BJ (cell line): Measurements from ENCODE around the gene FRMD5. TPM values are rescaled to one million over a fixed set of nuclear protein-coding genes. Genes with fewer than 3 reads are reported as not detected.
"Not testable (repeated sequence)": the region's sequence is repeated elsewhere in the genome, so short reads cannot be mapped to it uniquely, and the experiment has no call there.

Experiments
- CTCF ChIA-PET: fragments of 350-600 bp; formaldehyde crosslinking; extraction: SDS; loops from one replicate; lab custom pipeline; 2021; ENCODE audit warnings: antibody characterized with exemption, inconsistent platforms; lab: Yijun Ruan, JAX
- POLR2A ChIA-PET: fragments of 300-600 bp; sonication (Branson Sonifier 250); formaldehyde crosslinking; extraction: SDS; loops from one replicate; lab custom pipeline; 2021; ENCODE audit warnings: antibody characterized with exemption; lab: Charles Lee
- DNase-seq: peaks from one replicate; pipeline ENCODE4 v3.0.0-alpha.2; 2011; ENCODE audit warnings: low read depth
- H3K27me3 ChIP-seq: 2 replicates; pipeline ENCODE4 v1.6.0; 2011; ENCODE audit warnings: low read length; ENCODE audit not compliant: control insufficient read depth, insufficient read depth
- H3K36me3 ChIP-seq: 2 replicates; pipeline ENCODE4 v1.5.1; 2011; ENCODE audit warnings: low read length; ENCODE audit not compliant: control insufficient read depth, insufficient read depth
- H3K4me3 ChIP-seq: 2 replicates; pipeline ENCODE4 v1.5.1; 2011; ENCODE audit warnings: low read depth, mild to moderate bottlenecking, control low read depth, low read length
- polyA minus RNA-seq: library from RNA; depleted of rRNA, polyadenylated mRNA; stranded (reverse); fragments of >200 nt; gene quantifications from 2 replicates; pipeline ENCODE4 v1.2.3, GENCODE V29; 2011; rRNA and poly(A)+ RNA removed
- polyA plus RNA-seq: library from polyadenylated mRNA; depleted of rRNA; stranded (reverse); fragments of >200 nt; gene quantifications from 2 replicates; pipeline ENCODE4 v1.2.3, GENCODE V29; 2011; rRNA removed
- TF ChIP-seq, protein P1 (sequence below): IDR thresholded peaks from 2 replicates; pipeline ENCODE4 v1.5.1; 2011; ENCODE audit warnings: low read depth, mild to moderate bottlenecking, control low read depth, inconsistent platforms, low read length, moderate library complexity; ENCODE audit not compliant: insufficient read depth

FRMD5 gene
- polyA plus RNA-seq: 0.83 and 0.96 TPM in 2 replicates
- polyA minus RNA-seq: 1.4 and 1.9 TPM in 2 replicates

DNA sequence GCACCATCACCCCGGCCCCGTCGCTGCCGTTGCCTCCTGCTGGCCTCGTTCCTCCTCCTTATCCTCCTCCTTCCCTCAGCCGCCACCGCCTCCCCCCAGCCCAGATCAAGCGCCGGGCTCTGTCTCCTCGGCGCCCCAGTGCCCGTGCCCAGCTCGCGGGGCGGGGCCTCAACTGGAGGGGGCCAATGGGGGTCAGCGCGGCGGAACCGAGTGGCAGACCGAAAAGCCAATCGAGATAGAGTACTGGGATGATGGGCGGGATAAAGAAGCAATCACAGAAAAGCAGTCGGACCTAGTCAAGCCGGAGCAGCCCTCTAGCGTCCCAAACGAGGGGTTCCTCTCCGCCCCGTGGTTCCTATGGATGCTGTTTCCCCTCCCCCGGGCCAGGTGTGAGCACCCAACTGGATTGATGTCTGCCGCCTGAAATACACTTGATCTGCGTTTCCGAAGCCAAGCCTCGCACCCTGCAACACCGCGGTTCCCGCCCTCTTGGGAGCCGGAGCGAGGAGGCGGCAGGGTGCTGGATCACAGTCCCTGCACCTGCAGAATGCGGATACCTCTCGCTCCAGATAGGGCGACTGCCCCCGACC lies at the start of gene FRMD5:
Gene FRMD5, minus strand, starts transcription at position 121 of the 590 bp plus-strand sequence.
- TF ChIP-seq, protein P1, sequence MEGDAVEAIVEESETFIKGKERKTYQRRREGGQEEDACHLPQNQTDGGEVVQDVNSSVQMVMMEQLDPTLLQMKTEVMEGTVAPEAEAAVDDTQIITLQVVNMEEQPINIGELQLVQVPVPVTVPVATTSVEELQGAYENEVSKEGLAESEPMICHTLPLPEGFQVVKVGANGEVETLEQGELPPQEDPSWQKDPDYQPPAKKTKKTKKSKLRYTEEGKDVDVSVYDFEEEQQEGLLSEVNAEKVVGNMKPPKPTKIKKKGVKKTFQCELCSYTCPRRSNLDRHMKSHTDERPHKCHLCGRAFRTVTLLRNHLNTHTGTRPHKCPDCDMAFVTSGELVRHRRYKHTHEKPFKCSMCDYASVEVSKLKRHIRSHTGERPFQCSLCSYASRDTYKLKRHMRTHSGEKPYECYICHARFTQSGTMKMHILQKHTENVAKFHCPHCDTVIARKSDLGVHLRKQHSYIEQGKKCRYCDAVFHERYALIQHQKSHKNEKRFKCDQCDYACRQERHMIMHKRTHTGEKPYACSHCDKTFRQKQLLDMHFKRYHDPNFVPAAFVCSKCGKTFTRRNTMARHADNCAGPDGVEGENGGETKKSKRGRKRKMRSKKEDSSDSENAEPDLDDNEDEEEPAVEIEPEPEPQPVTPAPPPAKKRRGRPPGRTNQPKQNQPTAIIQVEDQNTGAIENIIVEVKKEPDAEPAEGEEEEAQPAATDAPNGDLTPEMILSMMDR: peak; percentile 69
- CTCF ChIA-PET: interaction anchor here (0.6 to 0.8 kb wide), 2 partner anchors 18 to 66 kb away, joined by 3 to 4 read pairs; no protein-coding TSS in a partner anchor
- 0 out of 2 replicates have a peak, but pooled peaks cover 2% of the 10 kb centered on the region for H3K27me3 ChIP-seq
- no peaks in the 10 kb centered on the region for H3K36me3 ChIP-seq
- POLR2A ChIA-PET: interaction anchor here (0.6 kb wide), 2 partner anchors 12 to 35 kb away, joined by 3 to 9 read pairs; no protein-coding TSS in a partner anchor
- DNase-seq: peak; percentile 75
- peak within 1 kb of the TSS; percentile 70 for H3K4me3 ChIP-seq

DNA sequence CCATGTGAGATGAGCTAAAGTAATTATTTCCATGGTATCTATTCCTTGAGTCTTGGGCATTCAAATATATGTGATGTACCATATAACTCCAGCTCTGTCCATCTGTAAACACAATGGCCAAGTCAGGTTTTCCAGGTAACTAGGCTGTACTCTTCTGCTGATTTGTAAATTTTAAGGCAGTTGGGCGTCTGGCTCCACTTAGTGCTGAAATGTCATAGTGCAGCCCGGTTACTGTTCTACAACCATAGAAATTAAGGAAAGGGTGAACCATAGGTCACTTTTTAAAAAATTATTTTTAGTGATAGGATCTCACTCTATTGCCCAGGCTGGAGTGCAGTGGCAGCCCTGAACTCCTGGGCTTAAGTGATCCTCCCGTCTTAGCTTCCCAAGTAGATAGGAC lies 48.8 kb upstream of the FRMD5 start:
- ChIA-PET POLR2A (no interaction called here), CTCF (interaction anchor here (0.7 kb wide), 1 partner anchor 340 kb away, joined by 3 read pairs; no protein-coding TSS in a partner anchor)
- DNase-seq: no peak
- no peak overlapping the region for H3K4me3 ChIP-seq
- no peaks in the 10 kb centered on the region for H3K36me3 ChIP-seq
- no peaks in the 10 kb centered on the region for H3K27me3 ChIP-seq
- TF ChIP-seq, protein P1: no peak

DNA sequence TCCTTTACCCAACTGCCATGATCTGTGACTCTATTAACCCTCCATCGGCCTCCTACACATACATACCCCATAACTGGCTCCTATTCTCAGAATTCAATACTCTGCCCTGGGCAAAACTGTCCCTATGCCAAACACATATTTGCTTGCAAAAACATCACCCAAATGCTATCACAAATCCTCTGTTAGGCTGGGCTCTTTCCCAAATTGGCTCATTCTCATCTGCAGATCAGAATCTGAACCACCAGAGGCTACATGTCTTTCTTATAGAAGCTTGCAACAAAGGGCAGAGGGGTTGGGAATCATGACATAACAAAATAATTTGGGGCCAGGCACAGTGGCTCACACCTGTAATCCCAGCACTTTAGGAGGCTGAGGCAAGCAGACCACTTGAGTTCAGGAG lies 48.1 kb upstream of the FRMD5 start:
- TF ChIP-seq, protein P1: no peak
- DNase-seq: no peak
- ChIA-PET POLR2A (no interaction called here), CTCF (interaction anchor here (0.7 kb wide), 1 partner anchor 339 kb away, joined by 3 read pairs; no protein-coding TSS in a partner anchor)
- Histone ChIP-seq H3K4me3 (no peak overlapping the region), H3K27me3 (no peaks in the 10 kb centered on the region), H3K36me3 (no peaks in the 10 kb centered on the region)

DNA sequence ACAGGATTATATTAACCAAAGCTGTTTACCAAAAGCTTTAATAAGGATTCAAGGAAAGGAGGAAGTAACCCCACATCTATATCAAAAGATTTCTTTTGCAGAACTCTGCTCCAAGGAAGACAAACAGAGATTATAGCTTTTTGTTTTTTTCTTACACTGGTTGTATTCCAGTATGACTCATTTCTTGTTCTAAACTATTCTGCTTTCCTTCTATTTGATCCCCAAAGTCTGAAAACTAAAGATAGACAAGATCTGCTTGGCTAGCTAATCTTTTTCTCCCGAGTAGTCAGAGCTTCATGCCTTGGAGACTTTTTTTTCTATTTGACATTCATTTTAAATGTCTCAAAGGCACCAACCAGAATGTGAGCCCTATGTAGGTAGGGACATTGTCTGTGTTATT lies 36.8 kb upstream of the FRMD5 start:
- DNase-seq: no peak
- TF ChIP-seq, protein P1: no peak
- CTCF ChIA-PET: interaction anchor here (0.6 to 1.2 kb wide), 2 partner anchors 10 to 38 kb away, joined by 3 read pairs; no protein-coding TSS in a partner anchor

DNA sequence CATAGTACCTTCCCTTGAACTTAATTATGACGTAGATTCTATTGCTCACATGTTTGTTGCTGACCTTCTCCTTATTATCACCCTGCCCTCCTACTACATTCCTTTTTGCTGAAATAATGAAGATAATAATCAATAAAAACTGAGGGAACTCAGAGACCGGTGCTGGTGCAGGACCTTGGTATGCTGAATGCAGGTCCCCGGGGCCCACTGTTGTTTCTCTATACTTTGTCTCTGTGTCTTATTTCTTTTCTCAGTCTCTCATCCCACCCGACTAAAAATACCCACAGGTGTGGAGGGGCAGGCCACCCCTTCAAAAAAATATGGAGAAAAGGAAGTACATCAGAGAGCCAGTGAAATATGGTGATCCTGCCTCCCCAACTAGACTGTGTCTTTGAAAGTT lies 34.2 kb upstream of the FRMD5 start:
- POLR2A ChIA-PET, H3K4me3 ChIP-seq, CTCF ChIA-PET, H3K27me3 ChIP-seq, DNase-seq, H3K36me3 ChIP-seq: not testable (repeated sequence)

More for the DNA sequence above, 36.8 kb upstream of the FRMD5 start:
- H3K36me3 ChIP-seq: no peaks in the 10 kb centered on the region
- H3K4me3 ChIP-seq: no peak overlapping the region
- POLR2A ChIA-PET: interaction anchor here (0.6 kb wide), 1 partner anchor 334 kb away, joined by 16 read pairs; no protein-coding TSS in a partner anchor
- peaks cover 2% of the 10 kb centered on the region; the same call in 1 of the 2 replicates for H3K27me3 ChIP-seq
